GM13976 (cell line): ENCODE results near the gene FBH1.

Experiments
- DNase-seq: peaks from one replicate; pipeline ENCODE4 v3.0.0; 2012; ENCODE audit warnings: low spot score
- CTCF ChIP-seq: IDR thresholded peaks from 2 replicates; pipeline ENCODE4 v1.5.1; 2012; ENCODE audit warnings: borderline replicate concordance, mild to moderate bottlenecking; ENCODE audit not compliant: insufficient read depth; ENCODE audit errors: extremely low read depth, missing control alignments, control extremely low read depth
- in situ Hi-C: fragments of 300-500 bp; cut with MboI; formaldehyde crosslinking; loops from one replicate; pipeline ENCODE4 v1.12.0; 2022; ENCODE audit warnings: low sequenced_read_pairs, mixed read lengths, inconsistent platforms; ENCODE audit not compliant: unreplicated experiment

Gene FBH1

GRCh38 chr10:5976512-5977470 is 86.7 kb downstream of the FBH1 start:
- in situ Hi-C loops = no loop called here
- DNase-seq = peak; percentile 55
- peak; percentile 11 for TF ChIP-seq CTCF

- peak; percentile 68 for TF ChIP-seq CTCF
- DNase-seq = peak; percentile 94
- in situ Hi-C loops = no loop called here
These were observed 87.6 kb downstream of the FBH1 start, which contains the start of gene IL15RA for GRCh38 chr10:5977471-5978229. IL15RA (minus strand) TSS chr10:5977543; CDS start chr10:5977492, 51 bp downstream.

GRCh38 chr10:5978230-5978489 is 88.1 kb downstream of the FBH1 start:
- in situ Hi-C loops = no loop called here
- DNase-seq = no peak
- TF ChIP-seq CTCF = no peak

- no peak for DNase-seq
- in situ Hi-C loops = no loop called here
- no peak for TF ChIP-seq CTCF
These were observed 91.5 kb downstream of the FBH1 start for GRCh38 chr10:5981529-5981928.

- no peak for TF ChIP-seq CTCF
- DNase-seq = no peak
- in situ Hi-C loops = no loop called here
These were observed 93.7 kb downstream of the FBH1 start for GRCh38 chr10:5983774-5984173.

- in situ Hi-C loops = no loop called here
These were observed 95.0 kb downstream of the FBH1 start for GRCh38 chr10:5985029-5985428.

More at GRCh38 chr10:5985029-5985428, 95.0 kb downstream of the FBH1 start:
- no peak for DNase-seq
- no peak for TF ChIP-seq CTCF
